HL-60/S4 treated with retinoic acid at 250 ng/mL for 4 days and 3 days (cell line): ENCODE results near the gene DOCK9.

Experiments
- in situ Hi-C: fragments of 300-500 bp; cut with MboI; formaldehyde crosslinking; loops from 2 replicates; pipeline ENCODE4 v1.7.0; 2022; ENCODE audit warnings: low sequenced_read_pairs

DOCK9 gene

GRCh38 chr13:98888890-98889279 lies 89.0 kb downstream of the DOCK9 start:
- in situ Hi-C loops, result no loop called here

GRCh38 chr13:98888222-98888889 lies 89.5 kb downstream of the DOCK9 start:
- in situ Hi-C loops, result no loop called here

GRCh38 chr13:98886587-98887230 lies 91.2 kb downstream of the DOCK9 start:
- in situ Hi-C loops, result no loop called here

- in situ Hi-C loops, result no loop called here
Observed at GRCh38 chr13:98885600-98885999, 92.3 kb downstream of the DOCK9 start.

- in situ Hi-C loops, result no loop called here
Observed at GRCh38 chr13:98883998-98884397, 93.9 kb downstream of the DOCK9 start.

DNA sequence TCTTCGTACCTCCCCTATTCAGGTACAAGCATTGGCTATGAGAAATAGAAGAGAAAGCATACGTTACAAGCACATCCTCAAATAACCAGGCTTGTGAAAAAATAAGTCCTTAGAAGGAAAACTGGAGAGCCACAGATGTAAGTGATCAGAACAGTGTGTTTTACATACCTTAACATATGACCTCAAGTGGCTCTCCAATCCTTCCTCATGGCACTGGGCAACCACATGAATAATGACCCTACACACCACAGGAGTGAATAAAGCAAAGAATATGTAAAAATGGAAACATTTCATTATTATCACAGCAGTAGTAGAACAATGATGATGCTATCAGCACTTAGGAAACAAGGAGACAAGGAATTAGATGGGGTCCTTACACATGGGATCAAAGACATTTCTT lies 96.5 kb downstream of the DOCK9 start:
- in situ Hi-C loops, result no loop called here

- in situ Hi-C loops, result no loop called here
Observed at GRCh38 chr13:98880677-98881076, 97.2 kb downstream of the DOCK9 start.

- in situ Hi-C loops, result no loop called here
Observed at GRCh38 chr13:98879957-98880356, 97.9 kb downstream of the DOCK9 start.

- in situ Hi-C loops, result no loop called here
Observed at GRCh38 chr13:98879127-98879520, 98.7 kb downstream of the DOCK9 start.

DNA sequence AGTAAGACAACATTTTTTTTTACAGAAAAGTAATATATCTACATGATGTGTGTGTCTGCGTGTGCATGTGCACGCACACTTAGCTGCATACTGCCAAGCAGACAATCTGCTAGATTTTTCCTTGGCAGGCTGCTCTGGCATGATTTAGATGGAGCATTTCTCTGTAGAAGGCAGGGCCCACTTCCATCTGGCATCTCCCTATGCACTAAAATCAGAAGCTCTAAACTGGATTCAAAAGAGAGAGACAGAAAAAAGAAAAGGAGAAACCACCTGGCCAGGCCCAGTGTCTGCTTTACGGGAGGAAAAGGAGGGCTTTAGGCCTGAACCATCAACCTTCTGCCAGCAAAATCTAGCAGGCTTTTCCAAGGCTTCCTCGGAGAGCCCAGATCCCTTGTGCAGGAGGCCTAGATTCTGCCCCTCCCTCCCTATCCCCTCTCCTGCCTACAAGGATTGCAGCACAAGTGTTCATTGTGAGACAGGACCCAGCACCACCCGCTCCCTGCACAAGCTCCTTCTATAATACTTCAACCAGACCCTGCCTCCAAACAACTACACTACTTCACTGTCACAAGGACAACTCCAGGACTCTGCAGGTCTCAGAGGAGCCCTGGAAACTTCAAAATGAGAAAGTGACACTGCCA lies 99.3 kb downstream of the DOCK9 start:
- in situ Hi-C loops, result no loop called here

- in situ Hi-C loops, result no loop called here
Observed at GRCh38 chr13:98877936-98878335, 99.9 kb downstream of the DOCK9 start.

DNA sequence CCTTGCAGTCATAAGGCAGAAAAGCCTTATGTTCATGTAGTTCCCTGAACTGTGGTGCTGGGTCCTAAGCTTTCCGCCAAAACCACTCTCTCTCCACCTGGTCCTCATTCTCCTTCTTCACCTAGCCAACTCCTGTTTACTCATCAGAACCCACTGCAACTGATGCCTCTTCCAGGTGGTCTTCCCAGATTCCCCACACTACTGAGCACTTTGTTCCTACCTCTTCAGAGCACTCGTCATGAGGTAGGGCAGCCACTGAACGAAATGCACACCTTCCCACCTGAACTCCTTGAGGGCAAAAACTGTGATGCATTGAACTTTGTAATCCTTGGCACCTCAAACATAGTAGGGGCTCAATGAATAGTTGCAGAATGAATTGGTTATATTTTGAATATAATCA lies 100.4 kb downstream of the DOCK9 start:
- in situ Hi-C loops, result no loop called here

DNA sequence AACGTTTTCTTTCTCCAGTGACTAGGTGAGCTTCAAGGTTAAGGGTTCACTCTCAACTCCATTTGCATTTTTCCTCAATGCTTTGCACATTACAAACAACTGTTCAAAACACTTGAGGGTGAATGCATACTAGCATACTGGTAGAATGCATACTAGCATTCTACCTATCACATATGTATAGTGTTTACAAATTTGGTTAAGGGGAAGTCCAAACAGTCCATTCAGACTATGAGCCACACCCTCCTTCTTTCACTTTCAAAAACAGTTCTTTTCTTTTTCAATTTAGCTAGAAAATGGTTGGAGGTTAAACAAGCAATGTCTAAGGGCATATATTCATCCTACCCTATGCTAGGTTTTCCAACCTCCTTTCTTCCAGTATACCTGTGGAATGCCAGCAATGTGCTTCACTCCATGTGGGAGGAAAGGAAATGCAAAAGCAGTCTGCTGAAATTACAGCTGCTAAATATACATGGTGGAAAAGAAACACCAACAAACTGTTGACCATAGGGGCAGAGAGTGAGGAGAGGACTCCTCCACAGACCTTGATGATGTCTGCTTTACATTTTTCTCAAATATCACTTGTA lies 102.6 kb downstream of the DOCK9 start:
- in situ Hi-C loops, result no loop called here

DNA sequence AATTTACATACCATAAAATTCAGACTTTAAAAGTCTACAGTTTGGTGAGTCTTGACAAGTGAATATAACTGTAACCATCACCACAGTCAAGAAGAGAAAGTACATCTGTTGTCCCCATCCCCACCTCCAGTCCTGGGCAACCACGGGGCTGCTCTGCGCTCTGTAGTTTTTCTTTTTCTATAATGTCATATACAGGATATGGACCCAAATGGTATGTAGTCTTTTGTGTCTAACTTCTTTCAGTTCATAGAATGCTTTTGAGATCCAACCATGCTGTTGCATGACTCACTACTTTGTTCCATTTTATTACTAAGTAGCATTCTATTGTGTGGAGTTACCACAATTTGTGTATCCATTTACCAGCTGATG lies 103.9 kb downstream of the DOCK9 start:
- in situ Hi-C loops, result loop anchor here (25.0 kb wide), 1 partner anchor 388 kb away; the partner anchor contains the start of gene GPR18

DNA sequence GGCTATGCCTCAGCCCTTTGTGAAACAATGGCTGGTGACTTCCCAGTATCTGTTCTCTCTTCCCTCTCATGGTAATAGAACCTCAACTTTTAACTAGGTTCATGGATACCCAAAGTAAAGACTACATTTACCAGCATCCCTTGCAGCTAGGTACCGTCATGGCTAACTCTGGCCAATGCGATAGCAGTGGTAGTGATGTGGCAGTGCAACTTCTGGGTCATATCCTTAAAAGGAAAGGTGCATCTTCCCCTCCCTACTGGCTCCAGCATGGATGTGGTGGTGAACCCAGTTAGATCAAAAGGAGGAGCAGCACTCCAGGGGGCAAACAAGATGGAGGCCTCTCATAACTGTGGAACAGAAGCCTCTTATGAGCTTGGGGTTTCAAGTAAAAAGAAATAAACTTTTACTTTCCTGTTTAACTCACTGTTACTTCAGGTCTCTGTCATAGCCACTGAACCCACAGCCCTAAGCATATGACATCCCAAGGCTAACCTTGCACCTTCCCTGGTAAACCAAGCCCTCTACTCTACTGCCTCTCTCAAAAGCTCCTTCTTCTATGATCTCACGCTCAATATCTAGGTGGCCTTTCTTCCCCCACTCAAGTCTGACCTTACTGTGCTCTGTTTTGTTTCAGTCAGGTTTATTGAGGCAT lies 104.4 kb downstream of the DOCK9 start:
- in situ Hi-C loops, result loop anchor here (25.0 kb wide), 1 partner anchor 389 kb away; the partner anchor contains the start of gene GPR18

GRCh38 chr13:98871727-98872126 lies 106.1 kb downstream of the DOCK9 start:
- in situ Hi-C loops, result loop anchor here (25.0 kb wide), 1 partner anchor 391 kb away; the partner anchor contains the start of gene GPR18

- in situ Hi-C loops, result loop anchor here (25.0 kb wide), 1 partner anchor 393 kb away; the partner anchor contains the start of gene GPR18
Observed at GRCh38 chr13:98869408-98870090, 108.3 kb downstream of the DOCK9 start.

DNA sequence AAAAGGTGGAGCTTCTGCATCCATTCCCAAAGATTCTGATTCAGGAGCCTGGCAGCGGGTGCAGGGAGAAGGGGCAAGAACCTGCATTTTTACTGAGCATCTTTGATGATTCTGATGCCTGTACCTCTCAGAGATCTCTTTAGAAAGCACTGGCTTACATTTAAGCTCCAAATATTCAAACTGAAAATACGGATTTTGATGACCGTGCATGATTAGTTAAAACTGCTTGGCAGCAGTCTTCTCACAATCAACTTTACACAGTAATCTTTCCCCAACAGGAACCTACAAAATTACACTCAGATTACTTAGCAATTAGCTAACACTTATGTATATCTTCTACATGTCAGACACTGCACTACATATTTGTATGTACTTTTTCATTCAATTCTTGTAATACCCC lies 108.9 kb downstream of the DOCK9 start:
- in situ Hi-C loops, result loop anchor here (25.0 kb wide), 1 partner anchor 393 kb away; the partner anchor contains the start of gene GPR18

GRCh38 chr13:98866882-98867281 lies 111.0 kb downstream of the DOCK9 start:
- in situ Hi-C loops, result loop anchor here (25.0 kb wide), 1 partner anchor 395 kb away; the partner anchor contains the start of gene GPR18

DNA sequence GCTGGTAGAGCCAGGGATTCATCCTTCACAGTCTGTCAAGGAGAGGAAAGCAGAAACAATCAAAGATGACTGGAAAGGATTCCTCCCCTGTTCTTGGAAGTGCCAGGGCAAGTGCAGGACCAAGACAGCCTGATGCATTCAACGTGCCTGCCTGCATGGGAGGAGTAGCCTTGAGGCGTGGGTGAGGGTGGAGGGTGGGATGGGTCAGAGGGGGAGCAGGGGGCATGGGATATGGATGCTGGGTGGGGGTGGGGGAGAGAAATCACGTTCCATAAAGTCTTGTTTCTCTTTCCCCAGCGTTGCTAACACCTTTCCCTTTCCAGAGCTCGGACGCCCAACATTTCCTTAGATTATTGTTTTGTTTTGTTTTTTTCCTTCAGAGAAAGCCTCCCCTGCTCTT lies 117.4 kb downstream of the DOCK9 start:
- in situ Hi-C loops, result loop anchor here (25.0 kb wide), 1 partner anchor 402 kb away; the partner anchor contains the start of gene GPR18
